Endodermal cell (in vitro differentiated cells): ENCODE results near the gene UCKL1. TPM values are rescaled to one million over a fixed set of nuclear protein-coding genes. Genes with fewer than 3 reads are reported as not detected.

Experiments
- DNase-seq: peaks from one replicate; pipeline ENCODE4 v3.0.0-alpha.2; 2017
- H3K27ac ChIP-seq: 2 replicates; pipeline ENCODE4 v1.5.1; 2013; ENCODE audit warnings: mild to moderate bottlenecking, low read depth, low read length, moderate library complexity
- H3K27me3 ChIP-seq: 2 replicates; pipeline ENCODE4 v1.6.1; 2013; ENCODE audit warnings: mild to moderate bottlenecking, low read length, moderate library complexity; ENCODE audit not compliant: insufficient read depth, control insufficient read depth, poor library complexity, severe bottlenecking
- H3K36me3 ChIP-seq: 2 replicates; pipeline ENCODE4 v1.7.0; 2013; ENCODE audit warnings: mild to moderate bottlenecking, low read length, moderate library complexity; ENCODE audit not compliant: control insufficient read depth, insufficient read depth
- H3K4me1 ChIP-seq: one replicate; pipeline ENCODE4 v1.7.0; 2013; ENCODE audit warnings: low read length; ENCODE audit not compliant: control insufficient read depth, insufficient read depth
- H3K4me3 ChIP-seq: 2 replicates; pipeline ENCODE4 v1.5.1; 2013; ENCODE audit warnings: mild to moderate bottlenecking, low read length, moderate library complexity
- H3K9ac ChIP-seq: 2 replicates; pipeline ENCODE4 v1.6.1; 2013; ENCODE audit warnings: mild to moderate bottlenecking, low read length, moderate library complexity; ENCODE audit not compliant: poor library complexity, severe bottlenecking; ENCODE audit errors: extremely low read depth
- H3K9me3 ChIP-seq: 2 replicates; pipeline ENCODE4 v1.6.1; 2013; ENCODE audit warnings: mild to moderate bottlenecking, low read length, moderate library complexity; ENCODE audit not compliant: control insufficient read depth
- H3K27ac Mint-ChIP-seq: 2 replicates; pipeline ENCODE4 v1.8.0; 2020; ENCODE audit warnings: mixed read lengths
- H3K27me3 Mint-ChIP-seq: 2 replicates; pipeline ENCODE4 v1.8.0; 2021; ENCODE audit warnings: mild to moderate bottlenecking, mixed read lengths; ENCODE audit not compliant: insufficient read depth
- H3K36me3 Mint-ChIP-seq: 2 replicates; pipeline ENCODE4 v1.8.0; 2020; ENCODE audit warnings: low read depth, mixed read lengths
- H3K4me1 Mint-ChIP-seq: 2 replicates; pipeline ENCODE4 v1.8.0; 2020; ENCODE audit warnings: mixed read lengths
- H3K4me3 Mint-ChIP-seq: 2 replicates; pipeline ENCODE4 v1.8.0; 2020; ENCODE audit warnings: mild to moderate bottlenecking, moderate library complexity, mixed read lengths
- H3K9me3 Mint-ChIP-seq: 2 replicates; pipeline ENCODE4 v1.8.0; 2020; ENCODE audit warnings: mild to moderate bottlenecking, mixed read lengths
- CTCF ChIP-seq: fragments of 200-600 bp; sonication (generic); conservative IDR thresholded peaks from 2 replicates; pipeline ENCODE4 v1.5.0; 2021; ENCODE audit warnings: antibody characterized with exemption, mild to moderate bottlenecking
- WGBS, 2 experiments: methylation state at CpG; one replicate each; pipeline versions ENCODE4 v1.1.5 to v1.1.7; 2013; ENCODE audit warnings: missing lambda C conversion rate in 2 of 2, mixed read lengths in 1 of 2; ENCODE audit not compliant: insufficient coverage in 1 of 2, insufficient read length in 1 of 2; 5-methylcytosine and 5-hydroxymethylcytosine counted together
- total RNA-seq, 2 donors: library from RNA; stranded (reverse); fragmentation: NEBNext Ultra II Directional in 1 of 2; extraction: Animal tissue kit (Norgen Biotek cat#: 25700) in 1 of 2; gene quantifications; 2 replicates in 1 of 2; 3 replicates in 1 of 2; pipeline ENCODE4 v1.2.1, GENCODE V29; 2021

Gene UCKL1
- total RNA-seq, 2 donors from 2014 or later, result 36.5 to 47.8 TPM

- Histone ChIP-seq H3K9me3 (no peaks in the 10 kb centered on the region), H3K4me1 (peaks cover 7% of the 10 kb centered on the region), H3K27ac (no peak overlapping the region), H3K27me3 (peaks cover 39% of the 10 kb centered on the region), H3K36me3 (no peaks in the 10 kb centered on the region), H3K9ac (no peak overlapping the region), H3K4me3 (no peak overlapping the region)
- peaks cover 27% of the 10 kb centered on the region for H3K36me3 Mint-ChIP-seq
- H3K9me3 Mint-ChIP-seq, result no peaks in the 10 kb centered on the region
- H3K4me3 Mint-ChIP-seq, result no peak overlapping the region
- peaks cover 49% of the 10 kb centered on the region for H3K27me3 Mint-ChIP-seq
- no peak for TF ChIP-seq CTCF
- 94 to 98% methylated on average over 5 to 6 of the region's 6 CpGs for WGBS, 2 experiments
- no peak overlapping the region for H3K27ac Mint-ChIP-seq
- DNase-seq, result no peak
- peaks cover 33% of the 10 kb centered on the region for H3K4me1 Mint-ChIP-seq
These were observed 58.1 kb downstream of the UCKL1 start for GRCh38 chr20:63897978-63898561.

GRCh38 chr20:63896264-63897105 is 59.7 kb downstream of the UCKL1 start:
- Mint-ChIP-seq H3K27me3 (peaks cover 43% of the 10 kb centered on the region), H3K27ac (peak overlapping the region; percentile 46), H3K4me1 (peaks cover 33% of the 10 kb centered on the region), H3K9me3 (no peaks in the 10 kb centered on the region), H3K4me3 (peak overlapping the region; percentile 67), H3K36me3 (peaks cover 24% of the 10 kb centered on the region)
- Histone ChIP-seq H3K9ac (peak overlapping the region; percentile 86), H3K9me3 (no peaks in the 10 kb centered on the region), H3K4me3 (peak overlapping the region; percentile 93), H3K4me1 (peaks cover 7% of the 10 kb centered on the region), H3K27ac (no peak overlapping the region), H3K36me3 (peaks cover 4% of the 10 kb centered on the region), H3K27me3 (peaks cover 37% of the 10 kb centered on the region)
- WGBS, 2 experiments, result 49 to 54% methylated on average over 11 to 17 of the region's 18 CpGs
- TF ChIP-seq CTCF, result no peak
- DNase-seq, result peak; percentile 77

- Mint-ChIP-seq H3K36me3 (peaks cover 26% of the 10 kb centered on the region), H3K9me3 (no peaks in the 10 kb centered on the region), H3K4me3 (peak overlapping the region; percentile 67), H3K27ac (peak overlapping the region; percentile 71), H3K27me3 (peaks cover 38% of the 10 kb centered on the region), H3K4me1 (peaks cover 33% of the 10 kb centered on the region)
- Histone ChIP-seq H3K36me3 (peaks cover 10% of the 10 kb centered on the region), H3K9me3 (no peaks in the 10 kb centered on the region), H3K4me3 (peak overlapping the region; percentile 93), H3K4me1 (peaks cover 7% of the 10 kb centered on the region), H3K9ac (peak overlapping the region; percentile 86), H3K27me3 (peaks cover 31% of the 10 kb centered on the region), H3K27ac (no peak overlapping the region)
- WGBS, 2 experiments, result 17 to 34% methylated on average over 3 to 5 of the region's 5 CpGs
- no peak for DNase-seq
- TF ChIP-seq CTCF, result no peak
These were observed 60.3 kb downstream of the UCKL1 start for GRCh38 chr20:63895952-63896263.
